ENCODE measurements around the gene SSTR4.

Gene SSTR4

GRCh38 chr20:23079016-23079351, 43.9 kb downstream of the SSTR4 start:
- TF ChIP-seq, protein P1, sequence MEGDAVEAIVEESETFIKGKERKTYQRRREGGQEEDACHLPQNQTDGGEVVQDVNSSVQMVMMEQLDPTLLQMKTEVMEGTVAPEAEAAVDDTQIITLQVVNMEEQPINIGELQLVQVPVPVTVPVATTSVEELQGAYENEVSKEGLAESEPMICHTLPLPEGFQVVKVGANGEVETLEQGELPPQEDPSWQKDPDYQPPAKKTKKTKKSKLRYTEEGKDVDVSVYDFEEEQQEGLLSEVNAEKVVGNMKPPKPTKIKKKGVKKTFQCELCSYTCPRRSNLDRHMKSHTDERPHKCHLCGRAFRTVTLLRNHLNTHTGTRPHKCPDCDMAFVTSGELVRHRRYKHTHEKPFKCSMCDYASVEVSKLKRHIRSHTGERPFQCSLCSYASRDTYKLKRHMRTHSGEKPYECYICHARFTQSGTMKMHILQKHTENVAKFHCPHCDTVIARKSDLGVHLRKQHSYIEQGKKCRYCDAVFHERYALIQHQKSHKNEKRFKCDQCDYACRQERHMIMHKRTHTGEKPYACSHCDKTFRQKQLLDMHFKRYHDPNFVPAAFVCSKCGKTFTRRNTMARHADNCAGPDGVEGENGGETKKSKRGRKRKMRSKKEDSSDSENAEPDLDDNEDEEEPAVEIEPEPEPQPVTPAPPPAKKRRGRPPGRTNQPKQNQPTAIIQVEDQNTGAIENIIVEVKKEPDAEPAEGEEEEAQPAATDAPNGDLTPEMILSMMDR (IDR thresholded peaks at IDR 0.05; ENCODE audit: insufficient read depth, low read depth, low read length, missing control alignments): peak; percentile 50

DNA sequence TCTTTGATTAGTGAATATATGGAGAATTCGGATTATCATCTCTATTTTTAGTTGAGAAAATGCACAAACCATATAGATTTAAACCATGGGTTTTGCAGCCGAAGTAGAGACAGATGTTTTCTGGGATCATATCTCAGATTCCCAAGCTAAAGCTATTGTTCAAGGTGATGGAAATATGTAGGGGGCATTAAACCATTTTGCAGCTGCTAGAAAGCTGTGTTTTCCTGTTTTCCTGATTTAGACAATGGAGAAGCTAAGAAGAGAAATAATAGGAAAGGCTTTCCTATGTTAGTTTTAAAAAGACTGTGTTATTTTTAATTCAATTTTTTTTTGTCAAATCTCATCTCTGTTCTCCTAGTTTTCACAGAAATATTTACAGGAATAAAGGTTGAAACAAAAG, 44.8 kb downstream of the SSTR4 start:
- no peak overlapping the region for H3K4me3 ChIP-seq (ENCODE audit: low read depth, low read length)
- TF ChIP-seq, protein P1 (IDR thresholded peaks at IDR 0.05; ENCODE audit: insufficient read depth, low read depth, low read length, missing control alignments): no peak
- no peak for DNase-seq (ENCODE audit: low read depth)

More at GRCh38 chr20:23079016-23079351, 43.9 kb downstream of the SSTR4 start:
- no peak overlapping the region for H3K4me3 ChIP-seq (ENCODE audit: low read depth, low read length)
- peak; percentile 12 for DNase-seq (ENCODE audit: low read depth)

DNA sequence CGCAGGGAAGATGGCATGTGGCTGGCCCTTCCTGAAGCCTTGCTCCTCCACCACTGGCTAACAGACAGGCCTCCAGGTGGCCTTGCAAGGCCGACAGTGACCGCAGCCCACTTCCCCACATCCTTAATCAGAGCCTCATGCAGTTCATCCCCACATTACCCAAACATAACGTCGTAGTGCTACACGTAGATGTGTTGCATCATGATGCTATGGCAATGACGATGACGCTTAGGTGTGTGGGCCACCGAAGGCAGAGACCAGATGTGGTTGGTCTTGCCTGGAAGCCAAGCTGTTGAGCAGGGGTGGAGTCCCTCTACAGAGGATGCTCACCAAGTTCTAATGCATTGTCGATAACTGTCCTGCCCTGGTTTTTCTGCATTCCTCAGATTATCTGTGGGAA, 45.4 kb downstream of the SSTR4 start:
- no peak for DNase-seq (ENCODE audit: low read depth)
- TF ChIP-seq, protein P1 (IDR thresholded peaks at IDR 0.05; ENCODE audit: insufficient read depth, low read depth, low read length, missing control alignments): no peak
- no peak overlapping the region for H3K4me3 ChIP-seq (ENCODE audit: low read depth, low read length)

- no peak for DNase-seq (ENCODE audit: low read depth)
- TF ChIP-seq, protein P1 (IDR thresholded peaks at IDR 0.05; ENCODE audit: insufficient read depth, low read depth, low read length, missing control alignments): no peak
- H3K4me3 ChIP-seq (ENCODE audit: low read depth, low read length): no peak overlapping the region
Measured at GRCh38 chr20:23081263-23081819, 46.2 kb downstream of the SSTR4 start.

GRCh38 chr20:23082846-23083552, 47.9 kb downstream of the SSTR4 start:
- DNase-seq (ENCODE audit: low read depth): peak; percentile 9
- TF ChIP-seq, protein P1 (IDR thresholded peaks at IDR 0.05; ENCODE audit: insufficient read depth, low read depth, low read length, missing control alignments): no peak
- no peak overlapping the region for H3K4me3 ChIP-seq (ENCODE audit: low read depth, low read length)

GRCh38 chr20:23083553-23084220, 48.6 kb downstream of the SSTR4 start:
- TF ChIP-seq, protein P1 (IDR thresholded peaks at IDR 0.05; ENCODE audit: insufficient read depth, low read depth, low read length, missing control alignments): no peak
- H3K4me3 ChIP-seq (ENCODE audit: low read depth, low read length): no peak overlapping the region
- no peak for DNase-seq (ENCODE audit: low read depth)
